GM12874 (cell line): ENCODE measurements around the gene WAC.

Experiments
- TF ChIP-seq, protein P1 (sequence below): IDR thresholded peaks from 2 replicates; pipeline ENCODE4 v1.5.1; 2011; ENCODE audit warnings: low read depth, mild to moderate bottlenecking, control low read depth, low read length, moderate library complexity; ENCODE audit not compliant: insufficient read depth

Gene WAC

DNA sequence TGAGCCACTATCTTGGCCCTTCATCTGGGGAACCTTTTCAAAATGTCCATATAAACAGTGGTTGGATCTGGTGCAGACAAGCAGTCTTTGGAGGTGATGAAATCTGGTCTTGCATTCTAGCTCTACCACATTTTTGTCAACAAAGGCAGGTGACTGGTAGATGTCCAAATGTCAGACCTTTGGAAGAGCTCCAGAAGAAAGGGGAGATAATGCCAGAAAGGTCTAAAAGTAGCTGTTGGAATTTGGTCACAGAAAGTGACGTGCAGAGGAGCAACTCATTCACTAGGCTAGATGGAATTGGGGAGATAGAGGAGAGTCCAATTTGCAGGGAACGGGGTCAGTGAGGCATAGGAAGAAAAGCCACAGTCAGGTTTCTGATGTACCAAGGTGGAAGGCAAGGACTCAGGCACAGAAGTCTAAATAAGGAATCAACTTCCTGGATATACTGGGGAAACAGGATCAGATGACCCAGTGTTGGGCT is 36.4 kb upstream of the WAC start:
- TF ChIP-seq, protein P1, sequence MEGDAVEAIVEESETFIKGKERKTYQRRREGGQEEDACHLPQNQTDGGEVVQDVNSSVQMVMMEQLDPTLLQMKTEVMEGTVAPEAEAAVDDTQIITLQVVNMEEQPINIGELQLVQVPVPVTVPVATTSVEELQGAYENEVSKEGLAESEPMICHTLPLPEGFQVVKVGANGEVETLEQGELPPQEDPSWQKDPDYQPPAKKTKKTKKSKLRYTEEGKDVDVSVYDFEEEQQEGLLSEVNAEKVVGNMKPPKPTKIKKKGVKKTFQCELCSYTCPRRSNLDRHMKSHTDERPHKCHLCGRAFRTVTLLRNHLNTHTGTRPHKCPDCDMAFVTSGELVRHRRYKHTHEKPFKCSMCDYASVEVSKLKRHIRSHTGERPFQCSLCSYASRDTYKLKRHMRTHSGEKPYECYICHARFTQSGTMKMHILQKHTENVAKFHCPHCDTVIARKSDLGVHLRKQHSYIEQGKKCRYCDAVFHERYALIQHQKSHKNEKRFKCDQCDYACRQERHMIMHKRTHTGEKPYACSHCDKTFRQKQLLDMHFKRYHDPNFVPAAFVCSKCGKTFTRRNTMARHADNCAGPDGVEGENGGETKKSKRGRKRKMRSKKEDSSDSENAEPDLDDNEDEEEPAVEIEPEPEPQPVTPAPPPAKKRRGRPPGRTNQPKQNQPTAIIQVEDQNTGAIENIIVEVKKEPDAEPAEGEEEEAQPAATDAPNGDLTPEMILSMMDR, result no peak

DNA sequence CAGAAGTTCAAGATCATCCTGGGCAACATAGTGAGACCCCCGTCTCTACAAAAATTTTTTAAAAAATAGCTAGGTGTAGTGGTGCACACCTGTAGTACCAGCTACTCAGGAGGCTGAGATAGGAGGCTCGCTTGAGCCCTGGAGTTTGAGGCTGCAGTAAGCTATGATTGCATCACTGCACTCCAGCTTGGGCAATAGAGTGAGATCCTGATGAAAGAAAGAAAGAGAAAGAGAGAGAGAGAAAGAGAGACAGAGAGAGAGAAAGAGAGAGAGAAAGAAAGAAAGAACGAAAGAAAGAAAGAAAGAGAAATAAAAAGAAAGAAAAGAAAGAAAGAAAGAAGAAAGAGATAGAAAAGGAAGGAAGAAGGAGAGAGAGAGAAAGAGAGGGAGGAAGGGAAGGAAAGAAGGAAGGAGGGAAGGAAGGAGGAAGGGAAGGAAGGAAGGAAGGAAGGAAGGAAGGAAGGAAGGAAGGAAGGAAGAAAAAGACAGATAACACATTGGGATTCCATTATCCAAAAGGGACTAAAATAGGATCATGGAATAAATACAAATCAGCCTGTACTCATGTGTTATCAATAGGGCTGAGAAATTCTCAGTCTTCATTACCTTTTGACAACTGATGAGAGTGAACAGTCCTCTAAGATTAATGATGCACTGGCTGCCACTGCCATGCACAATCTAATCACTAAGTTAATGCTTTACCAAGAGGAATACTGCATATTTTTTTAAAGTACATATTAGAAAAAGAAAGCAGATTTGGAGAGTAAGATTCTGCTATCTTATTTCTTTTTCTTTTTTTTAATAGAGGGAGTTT is 35.4 kb upstream of the WAC start:
- TF ChIP-seq, protein P1, result no peak

DNA sequence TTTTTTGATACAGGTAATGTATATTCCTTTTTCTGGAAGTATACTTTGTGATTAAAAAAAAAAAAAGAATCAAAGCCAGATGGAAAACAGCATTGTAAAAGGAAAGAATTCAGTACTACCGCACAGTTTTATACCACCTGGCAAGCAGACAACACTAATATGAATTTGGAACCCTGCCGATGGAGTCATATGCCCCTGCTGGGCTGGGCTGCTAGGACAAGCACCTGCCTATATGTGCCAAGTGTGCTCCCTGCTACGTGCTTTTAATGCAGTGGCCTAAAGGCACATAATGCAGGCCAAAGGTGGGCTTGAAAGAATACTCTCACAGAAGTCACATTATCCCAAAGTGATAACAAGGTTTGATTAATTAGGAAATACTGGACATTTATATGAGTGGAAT is 29.8 kb upstream of the WAC start:
- TF ChIP-seq, protein P1, result no peak

DNA sequence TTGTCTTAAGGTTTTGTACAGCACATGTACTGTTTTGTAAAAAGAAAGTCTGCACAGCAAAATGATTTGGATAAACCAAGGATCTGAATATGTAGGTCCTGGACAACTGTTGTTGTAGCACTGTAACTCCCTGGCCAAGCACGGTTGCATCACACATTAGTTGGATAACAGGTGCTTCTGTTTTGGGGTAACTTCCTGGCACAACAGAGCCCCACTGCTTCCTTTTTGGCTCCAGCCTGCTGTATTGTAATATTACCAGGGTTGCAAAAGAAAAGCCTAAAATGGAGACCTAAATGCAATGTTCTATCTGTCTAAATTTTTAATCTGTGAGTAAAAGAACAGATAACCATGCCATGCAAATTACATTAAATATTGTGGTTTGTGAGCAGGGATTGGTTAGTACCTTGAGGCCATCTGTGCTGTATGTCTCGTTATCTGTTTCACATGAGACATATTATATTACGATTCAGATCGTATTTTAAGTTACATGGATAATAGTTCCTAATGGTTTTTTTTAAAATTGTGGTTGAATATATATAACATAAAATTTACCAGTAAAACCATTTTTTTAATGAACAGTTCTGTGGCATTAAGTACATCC is 27.5 kb upstream of the WAC start:
- TF ChIP-seq, protein P1, result no peak

DNA sequence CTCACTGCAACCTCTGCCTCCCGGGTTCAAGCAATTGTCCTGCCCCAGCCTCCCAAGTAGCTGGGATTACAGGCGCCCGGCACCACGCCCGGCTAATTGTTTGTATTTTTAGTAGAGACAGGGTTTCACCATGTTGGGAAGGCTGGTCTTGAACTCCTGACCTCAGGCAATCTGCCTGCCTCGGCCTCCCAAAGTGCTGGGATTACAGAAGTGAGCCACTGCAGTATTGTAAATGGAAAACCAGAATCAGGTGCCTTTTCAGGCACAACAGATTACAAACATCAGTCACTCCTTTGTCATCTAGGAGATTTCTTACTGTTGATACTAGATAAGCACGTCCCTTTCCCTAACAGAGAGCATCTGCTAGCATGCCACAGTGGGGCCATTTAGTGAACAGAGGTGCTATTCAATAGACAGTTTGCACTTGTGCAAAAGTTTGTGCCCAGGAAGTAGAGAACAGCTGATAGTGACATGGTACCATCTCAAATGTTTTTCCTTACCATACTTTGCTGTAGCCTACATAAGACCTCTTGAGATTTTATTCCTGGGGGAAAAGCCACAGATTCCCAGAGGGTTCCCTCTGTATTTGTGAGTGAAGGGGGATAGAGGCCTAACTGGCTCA is 24.5 kb upstream of the WAC start:
- TF ChIP-seq, protein P1, result no peak

DNA sequence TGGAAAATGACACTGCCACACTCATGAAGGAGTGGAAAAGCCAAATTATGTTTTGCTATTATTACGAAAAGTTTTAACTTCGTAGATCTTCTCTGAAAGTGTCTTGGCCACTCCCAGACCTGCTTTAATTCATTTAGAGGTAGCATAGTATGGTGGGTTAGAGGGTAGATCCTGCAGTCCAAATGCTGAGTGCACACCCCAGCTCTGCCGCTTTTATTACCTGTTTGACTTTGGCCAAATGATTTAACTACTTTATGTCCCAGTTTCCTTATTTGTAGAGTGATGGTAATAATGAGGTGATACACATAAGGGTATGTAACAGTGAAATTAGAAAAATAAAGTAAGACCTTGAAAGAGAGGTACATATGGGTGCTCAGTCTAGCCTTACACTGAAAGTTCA is 23.6 kb upstream of the WAC start:
- TF ChIP-seq, protein P1, result no peak

DNA sequence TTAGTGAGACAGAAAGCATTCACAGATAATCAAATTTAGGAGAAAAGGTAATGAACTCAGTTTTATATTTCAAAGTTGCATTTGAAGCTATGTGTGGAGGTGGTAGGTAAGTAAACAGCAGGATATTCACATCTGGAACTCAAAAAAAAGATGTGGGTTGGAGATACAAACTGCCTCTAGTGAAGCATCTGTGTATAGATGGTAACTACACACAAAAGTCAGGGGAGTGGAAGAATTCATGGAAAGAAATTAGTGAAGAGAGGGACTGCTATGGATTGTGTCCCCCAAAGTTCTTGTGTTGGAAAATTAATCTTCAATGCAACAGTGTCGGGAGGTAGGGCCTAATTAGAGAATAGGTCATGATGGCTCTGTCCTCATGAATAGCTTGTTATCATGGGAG is 18.3 kb upstream of the WAC start:
- TF ChIP-seq, protein P1, result no peak
